Neural progenitor cell (in vitro differentiated cells): ENCODE measurements around the gene MSANTD3.

ENCODE experiments used
- EZH2phosphoT487 ChIP-seq: fragments of 200-600 bp; sonication (generic); IDR thresholded peaks from 2 replicates; pipeline ENCODE4 v1.6.1; 2017; ENCODE audit warnings: antibody characterized with exemption
- TF ChIP-seq, protein P1 (sequence below): fragments of 200-600 bp; sonication (generic); IDR thresholded peaks from 2 replicates; pipeline ENCODE4 v1.5.1; 2017; ENCODE audit warnings: antibody characterized with exemption, mild to moderate bottlenecking

DNA sequence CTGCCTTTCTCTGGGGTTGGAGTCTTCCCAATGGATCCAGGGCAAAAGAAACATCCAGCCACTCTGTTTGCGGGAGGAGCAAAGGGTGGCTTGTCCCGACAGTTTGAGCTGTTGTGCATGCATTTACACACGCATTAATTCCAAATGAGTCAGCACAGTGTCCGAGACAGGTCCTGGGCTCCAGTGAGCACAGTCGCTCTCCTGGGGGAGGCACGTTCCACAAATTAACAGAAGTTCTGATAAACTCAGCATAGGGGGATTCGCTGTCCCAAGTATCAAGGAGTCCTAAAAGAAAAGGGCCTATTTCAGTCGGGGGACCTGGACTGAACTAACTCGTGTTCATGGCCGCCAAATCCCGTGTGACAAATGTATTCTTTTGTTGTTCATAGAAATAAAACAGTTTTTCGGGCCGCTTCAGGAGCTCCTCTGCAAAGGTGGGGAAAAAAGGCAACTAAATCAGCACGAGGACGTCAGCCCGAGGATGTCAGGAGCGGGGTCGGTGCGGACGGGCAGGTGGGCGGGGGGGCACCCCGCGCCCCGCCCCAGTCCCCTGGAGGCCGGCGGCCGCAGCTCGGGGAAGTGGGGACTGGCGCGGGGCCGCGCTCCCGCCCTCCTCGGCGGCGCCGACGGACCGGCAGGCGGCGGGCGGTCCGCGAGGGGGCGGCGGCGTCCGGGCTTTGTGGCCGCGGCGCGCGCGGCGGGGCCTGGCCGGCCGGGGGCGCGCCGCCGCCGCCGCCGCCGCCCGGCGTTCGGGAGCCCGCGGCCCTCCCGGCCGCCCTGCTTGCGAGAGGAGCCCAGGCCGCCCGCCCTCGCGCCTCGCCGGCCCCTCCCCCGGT lies at the start of gene MSANTD3:
- TF ChIP-seq, protein P1, sequence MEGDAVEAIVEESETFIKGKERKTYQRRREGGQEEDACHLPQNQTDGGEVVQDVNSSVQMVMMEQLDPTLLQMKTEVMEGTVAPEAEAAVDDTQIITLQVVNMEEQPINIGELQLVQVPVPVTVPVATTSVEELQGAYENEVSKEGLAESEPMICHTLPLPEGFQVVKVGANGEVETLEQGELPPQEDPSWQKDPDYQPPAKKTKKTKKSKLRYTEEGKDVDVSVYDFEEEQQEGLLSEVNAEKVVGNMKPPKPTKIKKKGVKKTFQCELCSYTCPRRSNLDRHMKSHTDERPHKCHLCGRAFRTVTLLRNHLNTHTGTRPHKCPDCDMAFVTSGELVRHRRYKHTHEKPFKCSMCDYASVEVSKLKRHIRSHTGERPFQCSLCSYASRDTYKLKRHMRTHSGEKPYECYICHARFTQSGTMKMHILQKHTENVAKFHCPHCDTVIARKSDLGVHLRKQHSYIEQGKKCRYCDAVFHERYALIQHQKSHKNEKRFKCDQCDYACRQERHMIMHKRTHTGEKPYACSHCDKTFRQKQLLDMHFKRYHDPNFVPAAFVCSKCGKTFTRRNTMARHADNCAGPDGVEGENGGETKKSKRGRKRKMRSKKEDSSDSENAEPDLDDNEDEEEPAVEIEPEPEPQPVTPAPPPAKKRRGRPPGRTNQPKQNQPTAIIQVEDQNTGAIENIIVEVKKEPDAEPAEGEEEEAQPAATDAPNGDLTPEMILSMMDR: peak; percentile 9
- no peak for TF ChIP-seq EZH2phosphoT487
